GM18870 (cell line): ENCODE measurements around the gene COL18A1.
"Not testable (repeated sequence)": the region's sequence is repeated elsewhere in the genome, so short reads cannot be mapped to it uniquely, and the experiment has no call there.

Experiments used
- ATAC-seq: cut with Tn5 transposase; IDR thresholded peaks from one replicate; pipeline ENCODE4 v1.9.1; 2021; ENCODE audit warnings: moderate library complexity; ENCODE audit not compliant: unreplicated experiment

COL18A1 gene

DNA sequence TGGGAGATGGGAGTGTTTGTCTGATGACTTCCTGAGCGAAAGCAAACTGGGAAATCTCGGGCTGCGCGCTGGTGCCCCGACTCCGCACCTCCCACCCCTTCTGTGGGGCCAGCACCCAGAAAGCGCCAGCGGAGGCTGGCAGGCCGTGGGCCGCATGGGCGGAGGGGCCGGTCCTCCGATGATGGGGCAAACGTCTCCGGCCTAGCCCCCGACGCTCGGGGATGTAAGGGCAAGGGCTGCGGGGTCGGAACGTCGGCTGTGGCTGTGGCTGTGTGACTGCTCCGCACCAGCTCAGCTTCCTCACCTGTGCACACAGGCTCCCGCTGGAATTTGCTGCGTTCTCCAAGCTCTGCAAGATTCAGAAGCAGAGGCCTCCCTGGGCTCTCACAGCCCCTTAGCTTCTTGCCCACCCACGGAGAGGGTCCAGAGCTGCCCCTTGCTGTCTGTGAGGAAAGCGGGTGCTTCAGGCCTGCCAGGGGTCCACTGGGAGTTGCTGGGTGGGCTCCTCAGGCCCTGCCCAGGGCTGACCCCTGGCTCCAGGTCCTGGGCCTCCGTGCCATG is 35.0 kb downstream of the COL18A1 start:
- no peak for ATAC-seq

DNA sequence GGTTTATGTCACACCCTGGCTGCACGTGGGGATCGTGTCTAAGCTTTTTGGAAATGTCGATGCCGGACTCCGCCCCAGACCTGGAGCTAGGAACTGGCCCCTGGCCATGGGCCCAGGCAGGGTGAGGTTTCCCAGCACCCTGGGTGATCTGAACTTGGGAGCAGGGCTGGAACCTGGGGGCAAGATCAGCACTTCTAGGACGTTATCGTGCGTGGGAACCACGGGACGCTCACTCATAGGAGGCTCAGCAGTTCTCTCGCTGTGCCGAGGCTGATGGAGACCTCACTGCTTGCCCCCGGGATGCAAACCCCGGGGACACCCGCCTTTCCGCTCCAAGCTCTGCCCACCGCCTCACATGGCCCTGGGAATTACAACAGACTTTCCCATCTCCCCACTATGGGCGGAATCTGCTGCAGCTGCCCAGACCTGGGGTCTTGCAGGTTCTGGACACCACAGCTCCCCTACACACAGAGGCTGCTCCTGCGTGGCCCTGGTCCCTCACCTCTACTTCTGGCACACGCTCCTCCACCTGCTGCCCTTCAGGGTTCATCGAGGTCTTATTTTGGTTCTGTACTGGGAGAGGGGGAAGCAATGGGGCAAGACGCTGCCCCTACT is 35.9 kb downstream of the COL18A1 start:
- no peak for ATAC-seq

- no peak for ATAC-seq
These were observed 36.7 kb downstream of the COL18A1 start for GRCh38 chr21:45441431-45442255.

- no peak for ATAC-seq
These were observed 37.3 kb downstream of the COL18A1 start for GRCh38 chr21:45442276-45442675.

DNA sequence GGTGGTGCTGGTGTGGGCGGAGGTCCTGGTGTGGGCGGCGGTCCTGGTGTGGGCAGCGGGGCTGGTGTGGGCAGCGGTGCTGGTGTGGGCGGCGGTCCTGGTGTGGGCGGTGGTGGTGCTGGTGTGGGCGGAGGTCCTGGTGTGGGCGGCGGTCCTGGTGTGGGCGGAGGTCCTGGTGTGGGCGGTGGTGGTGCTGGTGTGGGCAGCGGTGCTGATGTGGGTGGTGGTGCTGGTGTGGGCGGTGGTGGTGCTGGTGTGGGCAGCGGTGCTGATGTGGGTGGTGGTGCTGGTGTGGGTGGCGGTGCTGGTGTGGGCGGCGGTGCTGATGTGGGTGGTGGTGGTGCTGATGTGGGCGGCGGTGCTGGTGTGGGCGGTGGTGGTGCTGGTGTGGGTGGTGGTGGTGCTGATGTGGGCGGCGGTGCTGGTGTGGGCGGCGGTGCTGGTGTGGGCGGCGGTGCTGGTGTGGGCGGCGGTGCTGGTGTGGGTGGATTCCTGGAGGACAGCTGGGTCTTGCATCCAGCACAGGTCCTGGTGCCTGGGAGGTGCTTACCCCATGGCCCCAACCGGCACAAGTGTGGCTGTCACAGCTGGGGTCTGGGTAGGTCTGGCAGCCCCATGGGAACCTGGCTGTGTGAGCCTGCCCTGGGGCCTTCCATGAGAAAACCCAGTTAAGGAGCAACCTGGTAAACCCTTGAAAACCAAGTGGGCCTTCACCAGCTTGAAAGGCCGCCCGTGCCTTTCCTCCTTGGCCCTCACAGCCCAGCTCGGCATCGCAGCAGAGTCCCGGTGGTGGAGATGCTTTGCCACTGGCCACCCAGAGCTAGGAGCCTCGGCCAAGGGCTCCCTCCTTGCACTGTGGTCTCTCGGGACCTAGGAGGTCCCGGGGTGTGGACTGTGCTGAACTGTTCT is 38.0 kb downstream of the COL18A1 start:
- not testable (repeated sequence) for ATAC-seq

DNA sequence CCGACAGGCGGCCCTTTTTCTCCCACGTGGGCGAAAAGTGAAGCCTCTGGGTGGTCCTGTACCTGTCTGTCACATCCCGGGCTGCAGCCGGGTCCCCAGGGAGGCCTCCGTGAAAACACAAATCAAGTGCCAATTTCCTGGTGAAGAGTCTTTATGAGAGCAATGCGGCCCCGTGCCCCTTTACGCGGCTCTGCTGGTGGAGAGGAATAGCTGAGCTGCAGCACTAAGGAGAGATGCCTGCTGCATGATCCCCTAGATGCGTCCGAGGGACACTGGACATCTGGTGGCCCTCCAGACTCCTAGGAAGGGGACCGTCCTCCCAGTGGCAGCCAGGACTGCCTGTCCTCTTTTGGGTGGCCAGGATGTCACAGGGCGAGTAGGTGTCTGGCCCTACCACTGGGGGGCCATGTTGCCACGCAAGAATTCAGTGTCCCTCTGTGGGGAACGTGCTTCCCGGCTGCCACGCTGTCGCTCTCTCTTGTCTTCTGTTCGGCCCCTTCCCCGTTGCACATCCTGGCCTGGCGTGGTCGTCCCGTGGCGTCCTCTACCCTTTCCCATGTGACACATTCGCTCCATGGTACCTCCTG is 38.7 kb downstream of the COL18A1 start:
- no peak for ATAC-seq

DNA sequence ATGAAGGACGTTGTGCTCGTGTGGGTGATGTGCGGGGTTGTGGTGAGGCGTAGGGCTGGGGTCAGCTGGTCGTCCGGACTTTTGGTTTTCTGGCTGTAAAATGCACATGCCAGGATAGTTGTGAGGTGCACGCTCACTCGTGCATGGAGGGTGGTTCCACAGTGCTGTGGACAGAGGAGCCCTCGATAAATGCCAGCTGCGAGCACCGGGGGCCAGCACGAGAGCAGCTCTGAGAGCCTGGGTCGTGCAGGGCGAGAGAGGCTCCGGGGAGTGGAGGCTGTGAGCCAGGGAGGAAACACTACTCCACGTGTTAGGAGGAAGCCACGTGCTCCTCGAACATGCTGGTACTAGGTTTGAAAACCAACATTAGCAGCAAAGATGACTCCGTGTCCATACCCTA is 39.4 kb downstream of the COL18A1 start:
- ATAC-seq: no peak

- ATAC-seq: no peak
These were observed 40.4 kb downstream of the COL18A1 start for GRCh38 chr21:45445369-45445768.

DNA sequence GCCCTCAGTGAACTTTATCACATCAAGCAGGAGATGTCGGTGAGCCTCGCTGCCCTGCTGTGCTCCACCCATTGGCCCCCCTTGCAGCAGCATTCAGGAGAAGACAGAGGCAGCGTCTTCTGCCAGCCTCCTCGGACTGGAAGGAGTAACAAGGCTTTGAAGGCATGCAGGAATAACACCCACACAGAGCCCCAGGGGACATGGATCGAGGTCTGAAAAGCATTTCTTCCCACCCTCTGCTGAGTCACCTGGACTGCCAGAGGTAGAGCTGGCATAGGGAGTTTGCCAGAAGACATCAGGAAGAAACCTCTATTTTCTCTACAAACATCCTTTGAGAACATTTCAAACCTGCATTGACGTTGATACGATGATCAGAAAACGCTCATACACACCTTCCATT is 42.9 kb downstream of the COL18A1 start:
- ATAC-seq: no peak

DNA sequence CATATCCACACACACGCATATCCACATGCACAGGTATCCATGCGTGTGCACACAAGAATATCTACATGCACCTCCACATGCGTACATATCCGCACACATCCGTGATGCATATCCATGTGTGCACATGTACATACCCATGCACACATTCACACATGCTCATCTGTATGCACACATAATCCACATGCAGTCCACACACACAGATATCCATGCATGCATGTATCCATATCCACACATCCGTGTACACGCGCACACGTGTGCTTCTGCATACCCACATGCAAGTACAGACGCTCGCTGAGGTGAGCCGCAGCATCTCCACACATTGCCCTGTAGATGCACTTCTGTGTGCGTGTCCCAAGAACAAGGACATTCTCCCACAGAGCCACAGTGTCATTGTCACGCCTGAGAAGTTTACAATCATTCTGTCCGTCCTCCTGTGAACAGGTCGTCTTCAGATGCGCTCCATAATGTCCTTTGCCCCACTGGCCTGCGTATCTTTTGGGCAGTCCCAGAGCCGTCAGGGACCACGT is 43.4 kb downstream of the COL18A1 start:
- no peak for ATAC-seq

GRCh38 chr21:45448810-45449657 is 44.1 kb downstream of the COL18A1 start:
- no peak for ATAC-seq

DNA sequence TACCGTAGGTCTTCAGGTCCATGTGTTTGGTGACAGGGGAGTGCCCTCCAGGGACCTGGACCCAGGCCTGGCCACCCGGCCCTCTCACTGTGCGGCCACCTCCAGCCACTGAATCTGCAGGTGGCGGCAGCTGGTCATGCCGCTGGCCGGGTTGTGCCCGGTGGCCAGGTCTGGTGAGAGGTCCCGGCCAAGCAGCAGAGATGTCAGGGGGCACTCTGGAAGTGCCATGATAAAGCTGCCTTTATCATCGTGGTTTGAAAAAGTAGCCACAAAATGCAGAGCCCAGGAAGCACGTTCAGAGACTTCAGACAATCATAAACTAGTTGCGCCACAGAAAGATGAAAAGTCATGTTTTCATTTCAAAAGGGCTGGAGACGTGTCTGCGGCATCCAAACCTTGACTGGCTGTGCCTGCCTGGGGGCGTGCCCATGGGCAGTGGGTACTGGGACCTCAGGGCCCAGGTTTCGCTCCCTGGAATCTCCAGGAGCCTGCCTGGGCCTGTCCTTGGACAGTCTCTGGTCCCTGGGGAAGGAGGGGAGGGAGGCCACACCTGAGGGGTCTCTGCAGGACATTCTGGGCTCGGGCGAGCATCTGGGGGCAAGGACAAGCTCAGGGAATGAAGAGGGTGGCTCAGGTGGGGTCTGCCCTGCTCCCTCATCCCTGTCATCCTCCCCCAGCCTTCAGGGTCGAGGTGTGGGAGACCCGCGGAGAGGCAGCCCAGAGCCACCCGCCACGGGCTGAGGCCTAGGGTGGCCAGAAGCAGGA is 44.9 kb downstream of the COL18A1 start:
- ATAC-seq: no peak

- no peak for ATAC-seq
These were observed 45.6 kb downstream of the COL18A1 start for GRCh38 chr21:45450423-45451090.

DNA sequence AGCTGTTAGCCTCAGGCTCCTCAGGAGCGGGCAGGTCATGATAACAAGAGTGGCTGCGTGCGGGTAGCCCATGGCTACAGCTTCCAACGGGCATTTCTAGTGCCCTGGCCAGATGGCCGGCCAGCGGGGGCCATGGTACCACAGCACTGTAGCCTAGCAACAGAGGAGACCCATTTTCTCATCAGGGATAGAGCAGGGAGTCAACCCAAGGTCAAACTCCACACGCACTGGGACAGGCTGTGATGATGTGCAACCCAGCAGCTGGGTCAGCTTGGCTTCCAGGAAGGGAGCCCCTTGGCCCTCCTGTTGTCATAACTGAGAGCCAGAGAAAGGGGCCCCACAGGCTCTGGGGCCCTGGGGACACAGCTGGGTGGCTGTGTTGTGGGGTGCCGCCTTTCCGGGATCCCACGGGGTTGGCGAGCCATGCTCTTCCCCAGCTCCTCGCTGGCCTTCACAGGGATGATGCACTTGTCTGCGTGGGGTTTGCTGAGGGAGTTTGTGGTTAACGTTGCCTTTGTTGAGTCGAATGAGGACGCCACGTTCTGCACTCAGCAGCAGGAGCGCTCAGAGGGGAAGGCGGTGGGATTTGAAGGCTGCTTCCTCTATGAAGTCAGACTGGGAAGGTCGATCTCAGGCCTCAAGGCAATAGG is 46.3 kb downstream of the COL18A1 start:
- ATAC-seq: no peak

DNA sequence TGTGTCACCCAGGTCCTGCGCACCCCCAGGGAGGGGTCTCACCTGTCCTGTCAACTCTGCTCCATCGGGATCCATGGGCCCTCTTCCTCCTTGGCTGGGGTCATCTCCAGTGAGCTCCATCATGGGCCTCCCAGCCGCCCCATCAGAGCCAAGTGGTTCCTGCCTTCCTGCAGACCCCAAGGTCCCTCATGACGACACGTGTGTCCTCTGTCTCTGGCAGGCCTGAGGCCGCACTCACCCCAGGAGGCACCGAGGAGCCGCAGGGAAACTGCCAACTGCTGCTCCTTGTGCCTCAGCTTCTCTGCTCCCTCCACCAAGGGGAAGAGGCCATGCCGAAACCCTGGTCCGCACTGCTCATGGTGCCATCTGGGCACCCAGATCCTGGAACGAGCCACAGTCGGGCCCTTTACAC is 46.8 kb downstream of the COL18A1 start:
- no peak for ATAC-seq

GRCh38 chr21:45452696-45453307 is 47.8 kb downstream of the COL18A1 start:
- no peak for ATAC-seq

GRCh38 chr21:45453308-45453950 is 48.5 kb downstream of the COL18A1 start:
- no peak for ATAC-seq
